Glutamatergic neuron (in vitro differentiated cells): ENCODE measurements around the gene VPS51. TPM values are rescaled to one million over a fixed set of nuclear protein-coding genes. Genes with fewer than 3 reads are reported as not detected.

Experiments used
- DNase-seq: peaks from one replicate; pipeline ENCODE4 v3.0.0; 2022
- H3K27ac Mint-ChIP-seq: one replicate; pipeline ENCODE4 v1.8.0; 2020; ENCODE audit warnings: mild to moderate bottlenecking, mixed read lengths, inconsistent platforms; ENCODE audit not compliant: unreplicated experiment
- H3K27me3 Mint-ChIP-seq: one replicate; pipeline ENCODE4 v1.8.0; 2020; ENCODE audit warnings: mild to moderate bottlenecking, moderate library complexity, mixed read lengths, inconsistent platforms; ENCODE audit not compliant: unreplicated experiment
- H3K36me3 Mint-ChIP-seq: one replicate; pipeline ENCODE4 v1.8.0; 2020; ENCODE audit warnings: mild to moderate bottlenecking, mixed read lengths, inconsistent platforms; ENCODE audit not compliant: unreplicated experiment
- H3K4me1 Mint-ChIP-seq: one replicate; pipeline ENCODE4 v1.8.0; 2020; ENCODE audit warnings: mild to moderate bottlenecking, low read depth, mixed read lengths, inconsistent platforms; ENCODE audit not compliant: unreplicated experiment
- H3K4me3 Mint-ChIP-seq: one replicate; pipeline ENCODE4 v1.8.0; 2020; ENCODE audit warnings: mild to moderate bottlenecking, mixed read lengths, inconsistent platforms; ENCODE audit not compliant: unreplicated experiment
- H3K9me3 Mint-ChIP-seq: one replicate; pipeline ENCODE4 v1.8.0; 2020; ENCODE audit warnings: mild to moderate bottlenecking, moderate library complexity, mixed read lengths, inconsistent platforms; ENCODE audit not compliant: unreplicated experiment
- CTCF ChIP-seq: fragments of 200-600 bp; sonication (generic); IDR thresholded peaks from one replicate; pipeline ENCODE4 v1.5.0; 2021; ENCODE audit not compliant: partially characterized antibody, unreplicated experiment
- total RNA-seq: library from RNA; stranded (reverse); fragmentation: NEBNext Ultra II Directional; extraction: Animal tissue kit (Norgen Biotek cat#: 25700); gene quantifications from one replicate; pipeline ENCODE4 v1.2.1, GENCODE V29; 2021; ENCODE audit not compliant: unreplicated experiment

The VPS51 gene
- total RNA-seq, 1 donor from 2014 or later: 105 TPM

DNA sequence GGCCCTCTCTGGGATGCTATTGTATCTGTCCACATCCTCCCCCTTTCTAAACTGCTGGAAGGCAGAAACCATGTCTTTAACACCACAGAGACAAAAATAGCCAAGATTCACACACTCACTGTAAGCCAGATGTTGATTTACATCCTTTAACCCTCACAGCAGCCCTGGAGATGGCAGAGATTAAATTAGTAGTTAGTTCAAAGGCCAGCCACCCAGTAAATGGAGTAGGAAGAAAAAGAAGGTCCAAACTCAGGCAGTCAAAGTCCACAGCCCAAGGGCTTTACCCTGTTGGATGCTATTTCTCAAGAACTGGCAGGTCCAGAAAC, 23.6 kb downstream of the VPS51 start:
- Mint-ChIP-seq H3K4me1 (peaks cover 6% of the 10 kb centered on the region), H3K9me3 (peaks cover 18% of the 10 kb centered on the region), H3K27ac (no peak overlapping the region), H3K4me3 (peak overlapping the region; percentile 99), H3K27me3 (peaks cover 23% of the 10 kb centered on the region), H3K36me3 (no peaks in the 10 kb centered on the region)
- no peak for TF ChIP-seq CTCF
- DNase-seq: no peak

- peak overlapping the region; percentile 99 for H3K4me3 Mint-ChIP-seq
- H3K27ac Mint-ChIP-seq: peak overlapping the region; percentile 28
- no peak for DNase-seq
- TF ChIP-seq CTCF: no peak
- peaks cover 18% of the 10 kb centered on the region for H3K9me3 Mint-ChIP-seq
- peaks cover 23% of the 10 kb centered on the region for H3K27me3 Mint-ChIP-seq
- no peaks in the 10 kb centered on the region for H3K36me3 Mint-ChIP-seq
- peaks cover 6% of the 10 kb centered on the region for H3K4me1 Mint-ChIP-seq
Observed at GRCh38 chr11:65120831-65121230, 24.8 kb downstream of the VPS51 start.

- TF ChIP-seq CTCF: no peak
- peaks cover 24% of the 10 kb centered on the region for H3K27me3 Mint-ChIP-seq
- DNase-seq: no peak
- H3K36me3 Mint-ChIP-seq: no peaks in the 10 kb centered on the region
- peaks cover 16% of the 10 kb centered on the region for H3K9me3 Mint-ChIP-seq
- peak overlapping the region; percentile 99 for H3K4me3 Mint-ChIP-seq
- H3K4me1 Mint-ChIP-seq: peaks cover 6% of the 10 kb centered on the region
- peak overlapping the region; percentile 98 for H3K27ac Mint-ChIP-seq
Observed at GRCh38 chr11:65121447-65121864, 25.4 kb downstream of the VPS51 start.

DNA sequence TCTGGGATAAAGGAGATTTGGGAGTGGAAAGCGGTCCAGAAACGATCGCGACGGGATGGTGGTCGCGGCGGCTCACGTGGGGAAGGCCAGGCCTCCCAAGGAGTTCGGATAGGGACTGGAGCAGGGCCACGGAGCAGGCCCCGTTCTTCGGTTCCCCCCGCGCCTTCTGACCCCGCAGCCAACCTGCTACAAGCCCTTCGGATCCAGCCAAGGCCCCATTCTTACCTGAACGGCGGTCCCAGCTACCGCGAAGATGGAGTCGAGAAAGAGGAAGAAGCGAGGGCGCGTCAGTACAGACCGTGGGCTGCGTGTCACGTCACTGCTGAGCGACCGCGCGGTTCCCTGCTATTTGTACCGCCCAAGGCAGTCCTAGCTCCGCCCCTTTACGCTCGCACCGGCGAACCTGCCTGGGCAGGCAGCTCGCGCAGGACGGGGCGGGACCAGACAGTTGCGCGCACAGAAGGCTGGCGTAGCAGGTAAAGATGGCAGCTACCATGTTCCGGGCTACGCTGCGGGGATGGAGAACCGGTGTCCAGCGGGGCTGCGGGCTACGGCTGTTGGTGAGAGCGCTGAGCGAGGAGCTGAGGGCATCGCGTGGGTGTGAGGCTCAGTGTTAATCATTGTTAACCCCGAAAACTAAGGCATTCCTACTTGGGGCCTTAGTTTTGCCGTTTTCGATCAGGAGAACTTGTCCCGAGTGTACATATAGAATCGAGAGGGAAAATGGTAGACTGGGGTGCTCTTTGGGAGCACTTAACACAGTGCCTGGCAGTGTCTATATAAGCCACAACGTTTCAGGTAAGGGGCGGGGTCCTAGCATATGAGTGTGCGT, 26.1 kb downstream of the VPS51 start, which contains the start of the genes FAU and MRPL49:
Gene FAU, minus strand, starts transcription at position 270 of the 832 bp plus-strand sequence. CDS start 321 bp downstream, outside the sequence.
Gene MRPL49, plus strand, starts transcription at position 457 of the 832 bp plus-strand sequence. Its CDS starts 26 bp downstream, at position 483.
- Mint-ChIP-seq H3K27ac (peak within 1 kb of the TSS; percentile 98), H3K36me3 (no peaks in the 10 kb centered on the region), H3K27me3 (peaks cover 24% of the 10 kb centered on the region), H3K9me3 (peaks cover 15% of the 10 kb centered on the region), H3K4me3 (peak within 1 kb of the TSS; percentile 99), H3K4me1 (peaks cover 8% of the 10 kb centered on the region)
- no peak for TF ChIP-seq CTCF
- DNase-seq: peak; percentile 99
